AG04450 (cell line): ENCODE results near the gene TFCP2L1. TPM values are rescaled to one million over a fixed set of nuclear protein-coding genes. Genes with fewer than 3 reads are reported as not detected.

Source experiments
- CTCF ChIA-PET: fragments of 300-600, 350-600 bp; formaldehyde crosslinking; extraction: SDS; loops from one replicate; lab custom pipeline; 2022; ENCODE audit warnings: antibody characterized with exemption, inconsistent platforms; lab: Charles Lee
- POLR2A ChIA-PET: fragments of 350-600 bp; formaldehyde crosslinking; extraction: SDS; loops from one replicate; lab custom pipeline; 2021; ENCODE audit warnings: antibody characterized with exemption, inconsistent platforms; lab: Yijun Ruan, JAX
- DNase-seq: peaks from one replicate; pipeline ENCODE4 v3.0.0-alpha.2; 2011; ENCODE audit warnings: low read depth, low spot score
- H3K27ac ChIP-seq: one replicate; pipeline ENCODE4 v1.5.1; 2012; ENCODE audit warnings: low read depth, low read length, control low read depth
- H3K27me3 ChIP-seq: one replicate; pipeline ENCODE4 v1.6.0; 2012; ENCODE audit warnings: low read length; ENCODE audit not compliant: control insufficient read depth, insufficient read depth
- H3K4me3 ChIP-seq: 2 replicates; pipeline ENCODE4 v1.5.1; 2011; ENCODE audit warnings: mild to moderate bottlenecking, low read depth, low read length, control low read depth
- H3K9me3 ChIP-seq: 2 replicates; pipeline ENCODE4 v1.5.1; 2012; ENCODE audit warnings: low read length; ENCODE audit not compliant: control insufficient read depth, insufficient read depth
- polyA plus RNA-seq: library from polyadenylated mRNA; depleted of rRNA; stranded (reverse); fragments of >200 nt; gene quantifications from 2 replicates; pipeline ENCODE4 v1.2.3, GENCODE V29; 2011
- TF ChIP-seq, protein P1 (sequence below): IDR thresholded peaks from 2 replicates; pipeline ENCODE4 v1.5.1; 2011; ENCODE audit warnings: low read depth, low read length, control low read depth, inconsistent platforms

Gene TFCP2L1
- polyA plus RNA-seq, 1 experiment: not detected

DNA sequence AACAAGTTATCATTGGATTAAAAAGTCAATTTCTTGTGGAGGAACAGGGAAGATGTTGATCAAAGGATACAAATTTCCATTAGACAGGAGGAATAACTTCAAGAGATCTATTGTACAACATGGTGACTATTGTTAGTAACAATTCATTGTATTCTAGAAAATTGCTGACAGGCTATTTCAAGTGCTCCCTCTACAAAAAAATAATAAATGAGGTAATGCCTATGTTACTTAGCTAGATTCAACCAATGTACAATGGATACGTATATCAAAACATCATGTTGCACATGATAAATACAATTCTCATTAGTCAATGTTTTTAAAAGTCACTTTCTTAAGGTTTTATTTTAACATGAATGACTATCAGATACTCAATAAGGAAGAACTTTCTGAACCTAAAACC, 33.5 kb downstream of the TFCP2L1 start:
- no peak for DNase-seq
- no peak overlapping the region for H3K27ac ChIP-seq
- CTCF ChIA-PET: no interaction called here
- POLR2A ChIA-PET: no interaction called here
- no peaks in the 10 kb centered on the region; the same call in 1 of the 2 replicates for H3K9me3 ChIP-seq
- TF ChIP-seq, protein P1, sequence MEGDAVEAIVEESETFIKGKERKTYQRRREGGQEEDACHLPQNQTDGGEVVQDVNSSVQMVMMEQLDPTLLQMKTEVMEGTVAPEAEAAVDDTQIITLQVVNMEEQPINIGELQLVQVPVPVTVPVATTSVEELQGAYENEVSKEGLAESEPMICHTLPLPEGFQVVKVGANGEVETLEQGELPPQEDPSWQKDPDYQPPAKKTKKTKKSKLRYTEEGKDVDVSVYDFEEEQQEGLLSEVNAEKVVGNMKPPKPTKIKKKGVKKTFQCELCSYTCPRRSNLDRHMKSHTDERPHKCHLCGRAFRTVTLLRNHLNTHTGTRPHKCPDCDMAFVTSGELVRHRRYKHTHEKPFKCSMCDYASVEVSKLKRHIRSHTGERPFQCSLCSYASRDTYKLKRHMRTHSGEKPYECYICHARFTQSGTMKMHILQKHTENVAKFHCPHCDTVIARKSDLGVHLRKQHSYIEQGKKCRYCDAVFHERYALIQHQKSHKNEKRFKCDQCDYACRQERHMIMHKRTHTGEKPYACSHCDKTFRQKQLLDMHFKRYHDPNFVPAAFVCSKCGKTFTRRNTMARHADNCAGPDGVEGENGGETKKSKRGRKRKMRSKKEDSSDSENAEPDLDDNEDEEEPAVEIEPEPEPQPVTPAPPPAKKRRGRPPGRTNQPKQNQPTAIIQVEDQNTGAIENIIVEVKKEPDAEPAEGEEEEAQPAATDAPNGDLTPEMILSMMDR: no peak
- peaks cover 2% of the 10 kb centered on the region for H3K27me3 ChIP-seq
- H3K4me3 ChIP-seq: no peak overlapping the region

DNA sequence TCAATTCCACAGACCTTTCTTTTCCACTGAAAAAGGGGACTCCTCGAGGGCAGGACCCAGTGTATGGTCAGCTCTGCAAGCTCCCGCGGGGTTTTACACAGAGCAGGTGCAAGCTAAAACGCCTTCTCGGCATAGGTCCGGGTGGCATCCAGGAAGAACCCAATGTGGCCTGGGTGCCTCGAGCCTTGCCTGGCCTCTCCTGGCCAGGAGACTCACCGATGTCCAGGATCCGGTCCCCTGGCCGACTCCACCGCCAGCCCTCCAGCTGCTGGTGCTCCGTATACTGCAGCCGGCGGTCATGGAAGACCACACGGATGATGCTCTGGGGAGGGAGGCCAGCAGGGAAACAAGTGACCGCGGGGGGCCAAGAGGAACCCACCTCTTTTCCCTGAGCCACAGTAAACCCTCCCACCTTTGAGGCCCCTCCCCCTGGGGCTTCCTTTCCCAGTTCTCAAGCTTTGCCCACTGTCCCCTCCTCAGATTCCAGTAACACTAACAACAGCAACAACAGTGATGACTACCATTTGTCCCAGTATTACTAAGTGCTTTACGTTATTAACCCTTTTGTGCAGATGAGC, 36.1 kb downstream of the TFCP2L1 start:
- Histone ChIP-seq H3K27me3 (peaks cover 8% of the 10 kb centered on the region), H3K27ac (no peak overlapping the region), H3K9me3 (no peaks in the 10 kb centered on the region; the same call in 1 of the 2 replicates), H3K4me3 (no peak overlapping the region)
- TF ChIP-seq, protein P1: no peak
- DNase-seq: no peak
- ChIA-PET POLR2A (no interaction called here), CTCF (no interaction called here)

DNA sequence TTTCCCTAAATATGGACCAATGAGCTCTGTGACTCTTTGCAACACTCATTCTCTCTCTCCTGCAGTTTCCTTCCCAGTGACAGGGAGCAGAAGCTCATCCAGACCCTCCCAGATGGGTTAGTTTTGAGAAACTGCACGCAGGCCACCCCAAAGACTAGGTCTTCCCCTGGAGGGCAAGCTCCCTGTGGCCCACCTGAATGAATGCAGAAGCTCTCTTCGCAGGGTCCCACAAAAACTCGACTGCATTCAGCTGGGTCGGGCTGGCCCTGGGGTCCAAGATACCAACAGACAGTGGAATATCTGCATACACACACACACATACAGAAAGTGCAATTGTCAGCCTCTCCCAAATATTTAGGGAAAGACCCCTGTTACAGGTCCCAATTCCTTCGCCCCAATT, 37.0 kb downstream of the TFCP2L1 start:
- Histone ChIP-seq H3K9me3 (no peaks in the 10 kb centered on the region), H3K27ac (no peak overlapping the region), H3K27me3 (peaks cover 8% of the 10 kb centered on the region), H3K4me3 (no peak overlapping the region)
- CTCF ChIA-PET: no interaction called here
- TF ChIP-seq, protein P1: no peak
- DNase-seq: no peak
- POLR2A ChIA-PET: no interaction called here

DNA sequence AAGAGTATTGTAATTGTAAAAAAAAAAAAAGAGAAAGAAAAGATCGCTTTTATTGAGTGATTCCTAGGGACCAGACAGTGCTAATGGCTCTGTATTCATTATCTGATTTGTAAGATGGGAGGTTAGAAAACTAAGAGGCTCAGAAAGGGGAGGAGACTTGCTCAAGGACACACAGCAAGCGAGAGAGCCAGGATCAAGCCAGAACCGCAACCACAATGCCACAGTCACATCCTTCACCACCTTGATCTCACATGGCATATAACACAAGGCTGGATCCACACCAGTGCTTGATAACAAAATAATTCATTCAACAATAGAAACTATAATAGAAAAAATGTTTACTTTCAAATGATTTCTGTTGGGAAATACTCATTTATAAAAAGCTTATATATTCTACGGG, 37.5 kb downstream of the TFCP2L1 start:
- H3K27ac ChIP-seq: no peak overlapping the region
- no peak overlapping the region for H3K4me3 ChIP-seq
- CTCF ChIA-PET: no interaction called here
- no peak for DNase-seq
- TF ChIP-seq, protein P1: no peak
- H3K27me3 ChIP-seq: peaks cover 8% of the 10 kb centered on the region
- POLR2A ChIA-PET: no interaction called here
- H3K9me3 ChIP-seq: no peaks in the 10 kb centered on the region

DNA sequence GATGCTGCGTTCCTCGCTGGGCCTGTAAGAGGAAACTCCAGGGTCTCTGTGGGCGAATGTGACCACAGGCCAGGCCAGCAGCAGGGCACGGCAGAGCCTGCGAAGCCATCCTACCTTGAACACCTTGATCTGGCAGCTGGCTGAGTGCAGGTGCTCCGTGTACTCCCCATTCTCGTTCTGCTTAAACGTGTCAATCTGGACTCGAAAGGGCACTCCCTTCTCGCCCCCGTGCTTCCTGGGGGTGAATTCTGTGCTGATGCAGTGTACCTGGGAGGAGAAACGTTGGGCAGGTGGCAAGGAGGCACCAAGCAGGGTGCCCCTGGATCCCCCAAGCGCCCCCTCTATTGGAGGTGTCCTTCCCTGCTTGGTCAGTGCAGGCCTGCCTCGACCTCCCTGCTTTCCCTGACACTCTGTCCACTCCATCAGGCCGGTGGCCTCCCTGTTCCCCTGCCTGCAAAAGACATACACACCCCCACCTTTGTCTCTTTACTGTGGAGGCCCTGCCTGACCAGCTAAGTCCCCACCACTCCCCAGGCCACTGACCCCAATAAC, 38.2 kb downstream of the TFCP2L1 start:
- no peak overlapping the region for H3K4me3 ChIP-seq
- ChIA-PET CTCF (no interaction called here), POLR2A (no interaction called here)
- peaks cover 8% of the 10 kb centered on the region for H3K27me3 ChIP-seq
- H3K9me3 ChIP-seq: no peaks in the 10 kb centered on the region; the same call in 1 of the 2 replicates
- TF ChIP-seq, protein P1: no peak
- DNase-seq: no peak
- no peak overlapping the region for H3K27ac ChIP-seq
